Coronary artery (tissue), 2 donors: Measurements from ENCODE around the gene PRTN3.
"Not testable (repeated sequence)": the region's sequence is repeated elsewhere in the genome, so short reads cannot be mapped to it uniquely, and the experiment has no call there.

Source experiments
- DNase-seq: peaks from one replicate; pipeline ENCODE4 v3.0.0-alpha.2; 2017; ENCODE audit warnings: low spot score
- H3K27ac ChIP-seq, 2 donors: fragments of 200-600 bp; sonication (generic); one replicate each; pipeline ENCODE4 v1.5.1; 2016 to 2019
- H3K4me3 ChIP-seq: fragments of 200-600 bp; sonication (generic); 2 replicates; pipeline ENCODE4 v1.5.1; 2016; ENCODE audit warnings: mild to moderate bottlenecking, moderate library complexity
- CTCF ChIP-seq: fragments of 200-600 bp; sonication (generic); IDR thresholded peaks from one replicate; pipeline ENCODE4 v1.5.1; 2019; ENCODE audit warnings: antibody characterized with exemption

PRTN3 gene

GRCh38 chr19:814152-815078 lies 26.4 kb upstream of the PRTN3 start:
- no peak overlapping the region for H3K27ac ChIP-seq
- DNase-seq, result no peak
- H3K4me3 ChIP-seq, result no peak overlapping the region
- no peak for TF ChIP-seq CTCF

GRCh38 chr19:815079-815774 lies 25.6 kb upstream of the PRTN3 start:
- no peak for TF ChIP-seq CTCF
- Histone ChIP-seq H3K4me3 (no peak overlapping the region), H3K27ac (no peak overlapping the region)
- no peak for DNase-seq

- Histone ChIP-seq H3K27ac (no peak overlapping the region), H3K4me3 (no peak overlapping the region)
- no peak for DNase-seq
- TF ChIP-seq CTCF, result no peak
Measured at GRCh38 chr19:815775-816499, 24.9 kb upstream of the PRTN3 start.

- Histone ChIP-seq H3K27ac (no peak overlapping the region), H3K4me3 (no peak overlapping the region)
- no peak for TF ChIP-seq CTCF
- no peak for DNase-seq
Measured at GRCh38 chr19:816500-816857, 24.3 kb upstream of the PRTN3 start.

GRCh38 chr19:820212-820611 lies 20.6 kb upstream of the PRTN3 start:
- DNase-seq, H3K4me3 ChIP-seq, H3K27ac ChIP-seq: not testable (repeated sequence)

GRCh38 chr19:821231-821824 lies 19.5 kb upstream of the PRTN3 start:
- TF ChIP-seq CTCF, result no peak
- Histone ChIP-seq H3K4me3 (peak overlapping the region; percentile 66), H3K27ac (no peak overlapping the region)
- no peak for DNase-seq
